Panc1 (cell line): ENCODE measurements around the gene SV2C. TPM values are rescaled to one million over a fixed set of nuclear protein-coding genes. Genes with fewer than 3 reads are reported as not detected.
A peak's percentile ranks its signal among the peaks of the same experiment; 100 is the strongest.
"Not testable (repeated sequence)": the region's sequence is repeated elsewhere in the genome, so short reads cannot be mapped to it uniquely, and the experiment has no call there.

ENCODE experiments used
- ATAC-seq: fragments of 200-7000 bp; cut with Tn5 transposase; 2 replicates; pipeline ENCODE4 v1.9.1; 2020; ENCODE audit warnings: mild to moderate bottlenecking, moderate library complexity
- Bru-seq: library from RNA; stranded (reverse); fragments of 400-500 nt; gene quantifications from one replicate; lab custom pipeline; 2021; lab: Mats Ljungman, UMichigan
- BruChase-seq, 2 experiments: library from RNA; stranded (reverse); fragments of 400-500 nt; gene quantifications; one replicate each; lab custom pipeline; 2021; lab: Mats Ljungman, UMichigan
- BruUV-seq: library from RNA; stranded (reverse); fragments of 400-500 nt; replicated peaks from 2 replicates; lab custom pipeline; 2021; lab: Mats Ljungman, UMichigan
- CTCF ChIA-PET: fragments of 300-600 bp; sonication (Branson Sonifier 250); formaldehyde crosslinking; loops from one replicate; lab custom pipeline; 2022; ENCODE audit warnings: antibody characterized with exemption; lab: Charles Lee
- POLR2A ChIA-PET: fragments of 300-600 bp; sonication (Branson Sonifier 250); formaldehyde crosslinking; loops from one replicate; lab custom pipeline; 2022; ENCODE audit warnings: antibody characterized with exemption; lab: Charles Lee
- DNase-seq: peaks from one replicate; pipeline ENCODE4 v3.0.0-alpha.2; 2010; ENCODE audit warnings: low read depth, low spot score
- H3K27ac ChIP-seq: 2 replicates; pipeline ENCODE4 v1.5.1; 2011; ENCODE audit warnings: mild to moderate bottlenecking, low read length, inconsistent platforms
- H3K27me3 ChIP-seq: fragments of 200-500 bp; sonication (Bioruptor generic); 2 replicates; pipeline ENCODE4 v1.6.0; 2014; ENCODE audit warnings: low read length, inconsistent platforms; ENCODE audit not compliant: control insufficient read depth, insufficient read depth
- H3K36me3 ChIP-seq: fragments of 200-500 bp; sonication (Bioruptor generic); 2 replicates; pipeline ENCODE4 v1.5.1; 2014; ENCODE audit warnings: inconsistent platforms, mild to moderate bottlenecking, low read length, moderate library complexity; ENCODE audit not compliant: control insufficient read depth, insufficient read depth
- H3K4me1 ChIP-seq: 2 replicates; pipeline ENCODE4 v1.5.1; 2011; ENCODE audit warnings: inconsistent platforms, mild to moderate bottlenecking, low read length, moderate library complexity; ENCODE audit not compliant: control insufficient read depth, insufficient read depth
- H3K4me3 ChIP-seq, 2 experiments: 2 replicates each; pipeline ENCODE4 v1.5.1; 2011 to 2012; ENCODE audit warnings: low read depth in 2 of 2, low read length in 2 of 2, mild to moderate bottlenecking in 2 of 2, inconsistent platforms in 1 of 2, moderate library complexity in 1 of 2
- H3K9me3 ChIP-seq: fragments of 200-500 bp; sonication (Bioruptor generic); 2 replicates; pipeline ENCODE4 v1.5.1; 2014; ENCODE audit warnings: low read depth, mild to moderate bottlenecking, inconsistent platforms, low read length, moderate library complexity; ENCODE audit not compliant: control insufficient read depth, insufficient read depth
- SIN3A ChIP-seq: IDR thresholded peaks from 2 replicates; pipeline ENCODE4 v1.6.1; 2012; ENCODE audit warnings: low read depth, mild to moderate bottlenecking, low read length, moderate library complexity, borderline replicate concordance; ENCODE audit not compliant: insufficient read depth
- TCF7L2 ChIP-seq: IDR thresholded peaks from 2 replicates; pipeline ENCODE4 v1.6.1; 2011; ENCODE audit warnings: mild to moderate bottlenecking, low read depth, low read length, inconsistent platforms
- in situ Hi-C: cut with HindIII; loops from 2 replicates; pipeline ENCODE4 v1.10.0; 2016; ENCODE audit warnings: low sequenced_read_pairs, low pct_unique_long_range_greater_than_20kb
- intact Hi-C: fragments of 100-400 bp; cut with micrococcal nuclease; formaldehyde crosslinking; loops from one replicate; pipeline ENCODE4 v1.10.0; 2022; ENCODE audit not compliant: unreplicated experiment
- long read RNA-seq: library from polyadenylated mRNA; unstranded; transcript quantifications from one replicate; pipeline ENCODE4 v2.0.0, GENCODE V29; 2021; ENCODE audit not compliant: unreplicated experiment
- polyA plus RNA-seq: library from polyadenylated mRNA; unstranded; fragments of >200 nt; gene quantifications from one replicate; pipeline ENCODE4 v1.2.1, GENCODE V29; 2012; ENCODE audit warnings: missing spikeins; ENCODE audit not compliant: insufficient read length
- total RNA-seq: library from RNA; stranded (reverse); gene quantifications from one replicate; pipeline ENCODE4 v1.2.1, GENCODE V29; 2021; ENCODE audit not compliant: unreplicated experiment
- TF ChIP-seq, protein P1 (sequence below), 2 experiments: IDR thresholded peaks; 2 replicates each; pipeline ENCODE4 v1.6.1; 2011 to 2012; ENCODE audit warnings: low read depth in 2 of 2, control low read depth in 1 of 2, low read length in 1 of 2, mild to moderate bottlenecking in 1 of 2, moderate library complexity in 1 of 2; ENCODE audit not compliant: insufficient read depth in 1 of 2
- TF ChIP-seq, protein P2 (sequence below): fragments of 450-650 bp; IDR thresholded peaks from 2 replicates; pipeline ENCODE4 v1.5.1; 2017; ENCODE audit warnings: mild to moderate bottlenecking

The SV2C gene, protein sequence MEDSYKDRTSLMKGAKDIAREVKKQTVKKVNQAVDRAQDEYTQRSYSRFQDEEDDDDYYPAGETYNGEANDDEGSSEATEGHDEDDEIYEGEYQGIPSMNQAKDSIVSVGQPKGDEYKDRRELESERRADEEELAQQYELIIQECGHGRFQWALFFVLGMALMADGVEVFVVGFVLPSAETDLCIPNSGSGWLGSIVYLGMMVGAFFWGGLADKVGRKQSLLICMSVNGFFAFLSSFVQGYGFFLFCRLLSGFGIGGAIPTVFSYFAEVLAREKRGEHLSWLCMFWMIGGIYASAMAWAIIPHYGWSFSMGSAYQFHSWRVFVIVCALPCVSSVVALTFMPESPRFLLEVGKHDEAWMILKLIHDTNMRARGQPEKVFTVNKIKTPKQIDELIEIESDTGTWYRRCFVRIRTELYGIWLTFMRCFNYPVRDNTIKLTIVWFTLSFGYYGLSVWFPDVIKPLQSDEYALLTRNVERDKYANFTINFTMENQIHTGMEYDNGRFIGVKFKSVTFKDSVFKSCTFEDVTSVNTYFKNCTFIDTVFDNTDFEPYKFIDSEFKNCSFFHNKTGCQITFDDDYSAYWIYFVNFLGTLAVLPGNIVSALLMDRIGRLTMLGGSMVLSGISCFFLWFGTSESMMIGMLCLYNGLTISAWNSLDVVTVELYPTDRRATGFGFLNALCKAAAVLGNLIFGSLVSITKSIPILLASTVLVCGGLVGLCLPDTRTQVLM
- total RNA-seq (not detected), Bru-seq, nascent RNA (percentile 1 among the genes with signal in this experiment), BruChase-seq, experiment 1, labeled RNA remaining after a 2-hour chase (percentile 2 among the genes with signal in this experiment), BruChase-seq, experiment 2, labeled RNA remaining after a 6-hour chase (percentile 1 among the genes with signal in this experiment)
- polyA plus RNA-seq, result not detected
- long read RNA-seq, result 0 reads

DNA sequence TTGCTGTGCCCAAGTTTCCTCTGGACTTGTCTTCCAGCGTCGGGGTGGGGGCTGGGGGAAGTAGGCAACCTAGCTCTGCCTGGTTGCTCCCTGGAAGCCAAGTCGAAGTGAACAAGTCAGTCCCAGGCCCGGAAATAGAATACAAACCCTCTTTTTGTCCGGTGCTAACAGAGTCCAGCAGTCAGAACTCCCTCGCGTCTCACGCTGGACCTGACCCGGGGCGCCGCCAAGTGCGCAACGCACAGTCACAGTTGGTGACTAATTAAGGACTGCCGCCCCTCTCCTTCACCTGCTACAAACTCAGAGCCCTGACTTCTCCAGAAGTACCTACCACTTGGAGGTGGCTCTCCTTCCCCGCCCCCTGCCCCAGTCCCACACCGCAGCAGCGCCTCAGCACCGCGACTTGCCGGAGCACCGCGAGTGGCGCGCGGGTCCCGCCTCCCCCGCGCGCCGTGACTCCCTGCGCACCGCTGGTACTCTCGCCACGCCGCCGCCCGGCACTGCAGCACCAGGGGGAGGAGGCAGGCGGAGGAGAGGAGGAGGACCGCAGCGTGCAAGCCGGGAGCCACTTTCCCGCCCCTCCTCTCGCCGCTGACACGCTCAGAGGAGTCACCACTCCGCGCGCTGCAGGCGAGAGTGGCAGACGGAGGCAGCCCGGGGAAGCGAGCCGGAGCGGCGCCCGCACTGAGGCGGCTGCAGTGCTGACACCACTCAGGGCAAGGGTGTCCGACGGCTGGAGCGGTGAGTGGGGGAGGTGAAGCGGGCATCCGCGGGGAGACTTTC, at the start of gene SV2C:
TSS of gene SV2C (plus strand) at position 612 of the 783 bp plus-strand sequence. CDS start 48,368 bp downstream, outside the sequence.
- TF ChIP-seq, protein P1, sequence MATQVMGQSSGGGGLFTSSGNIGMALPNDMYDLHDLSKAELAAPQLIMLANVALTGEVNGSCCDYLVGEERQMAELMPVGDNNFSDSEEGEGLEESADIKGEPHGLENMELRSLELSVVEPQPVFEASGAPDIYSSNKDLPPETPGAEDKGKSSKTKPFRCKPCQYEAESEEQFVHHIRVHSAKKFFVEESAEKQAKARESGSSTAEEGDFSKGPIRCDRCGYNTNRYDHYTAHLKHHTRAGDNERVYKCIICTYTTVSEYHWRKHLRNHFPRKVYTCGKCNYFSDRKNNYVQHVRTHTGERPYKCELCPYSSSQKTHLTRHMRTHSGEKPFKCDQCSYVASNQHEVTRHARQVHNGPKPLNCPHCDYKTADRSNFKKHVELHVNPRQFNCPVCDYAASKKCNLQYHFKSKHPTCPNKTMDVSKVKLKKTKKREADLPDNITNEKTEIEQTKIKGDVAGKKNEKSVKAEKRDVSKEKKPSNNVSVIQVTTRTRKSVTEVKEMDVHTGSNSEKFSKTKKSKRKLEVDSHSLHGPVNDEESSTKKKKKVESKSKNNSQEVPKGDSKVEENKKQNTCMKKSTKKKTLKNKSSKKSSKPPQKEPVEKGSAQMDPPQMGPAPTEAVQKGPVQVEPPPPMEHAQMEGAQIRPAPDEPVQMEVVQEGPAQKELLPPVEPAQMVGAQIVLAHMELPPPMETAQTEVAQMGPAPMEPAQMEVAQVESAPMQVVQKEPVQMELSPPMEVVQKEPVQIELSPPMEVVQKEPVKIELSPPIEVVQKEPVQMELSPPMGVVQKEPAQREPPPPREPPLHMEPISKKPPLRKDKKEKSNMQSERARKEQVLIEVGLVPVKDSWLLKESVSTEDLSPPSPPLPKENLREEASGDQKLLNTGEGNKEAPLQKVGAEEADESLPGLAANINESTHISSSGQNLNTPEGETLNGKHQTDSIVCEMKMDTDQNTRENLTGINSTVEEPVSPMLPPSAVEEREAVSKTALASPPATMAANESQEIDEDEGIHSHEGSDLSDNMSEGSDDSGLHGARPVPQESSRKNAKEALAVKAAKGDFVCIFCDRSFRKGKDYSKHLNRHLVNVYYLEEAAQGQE (IDR thresholded peaks at IDR 0.05; ENCODE audit: insufficient read depth in 1 of 2, low read depth in 2 of 2, low read length in 1 of 2), result no peak
- TF ChIP-seq, protein P2, sequence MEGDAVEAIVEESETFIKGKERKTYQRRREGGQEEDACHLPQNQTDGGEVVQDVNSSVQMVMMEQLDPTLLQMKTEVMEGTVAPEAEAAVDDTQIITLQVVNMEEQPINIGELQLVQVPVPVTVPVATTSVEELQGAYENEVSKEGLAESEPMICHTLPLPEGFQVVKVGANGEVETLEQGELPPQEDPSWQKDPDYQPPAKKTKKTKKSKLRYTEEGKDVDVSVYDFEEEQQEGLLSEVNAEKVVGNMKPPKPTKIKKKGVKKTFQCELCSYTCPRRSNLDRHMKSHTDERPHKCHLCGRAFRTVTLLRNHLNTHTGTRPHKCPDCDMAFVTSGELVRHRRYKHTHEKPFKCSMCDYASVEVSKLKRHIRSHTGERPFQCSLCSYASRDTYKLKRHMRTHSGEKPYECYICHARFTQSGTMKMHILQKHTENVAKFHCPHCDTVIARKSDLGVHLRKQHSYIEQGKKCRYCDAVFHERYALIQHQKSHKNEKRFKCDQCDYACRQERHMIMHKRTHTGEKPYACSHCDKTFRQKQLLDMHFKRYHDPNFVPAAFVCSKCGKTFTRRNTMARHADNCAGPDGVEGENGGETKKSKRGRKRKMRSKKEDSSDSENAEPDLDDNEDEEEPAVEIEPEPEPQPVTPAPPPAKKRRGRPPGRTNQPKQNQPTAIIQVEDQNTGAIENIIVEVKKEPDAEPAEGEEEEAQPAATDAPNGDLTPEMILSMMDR, result no peak
- TF ChIP-seq SIN3A, result no peak
- TF ChIP-seq TCF7L2, result no peak
- Histone ChIP-seq H3K4me1 (peaks cover 22% of the 10 kb centered on the region), H3K36me3 (no peaks in the 10 kb centered on the region), H3K27ac (no peak within 1 kb of the TSS), H3K9me3 (no peaks in the 10 kb centered on the region), H3K27me3 (peaks cover 65% of the 10 kb centered on the region), H3K4me3 (peak within 1 kb of the TSS; percentile 19 to 37)
- in situ Hi-C loops, result no loop called here
- DNase-seq, result no peak
- peak; percentile 67 for ATAC-seq
- intact Hi-C loops, result no loop called here
- POLR2A ChIA-PET, result no interaction called here
- no TSS peak for BruUV-seq
- CTCF ChIA-PET, result no interaction called here

DNA sequence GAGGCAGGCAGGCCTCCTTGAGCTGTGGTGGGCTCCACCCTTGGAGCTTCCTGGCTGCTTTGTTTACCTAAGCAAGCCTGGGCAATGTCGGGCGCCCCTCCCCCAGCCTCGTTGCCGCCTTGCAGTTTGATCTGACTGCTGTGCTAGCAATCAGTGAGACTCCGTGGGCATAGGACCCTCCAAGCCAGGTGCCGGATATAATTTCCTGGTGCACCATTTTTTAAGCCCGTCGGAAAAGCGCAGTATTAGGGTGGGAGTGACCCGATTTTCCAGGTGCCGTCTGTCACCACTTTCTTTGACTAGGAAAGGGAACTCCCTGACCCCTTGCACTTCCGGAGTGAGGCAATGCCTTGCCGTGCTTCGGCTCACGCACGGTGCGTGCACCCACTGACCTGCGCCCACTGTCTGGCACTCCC, 45.4 kb upstream of the SV2C start:
- H3K27ac ChIP-seq, in situ Hi-C loops, H3K9me3 ChIP-seq, H3K4me1 ChIP-seq, BruUV-seq, DNase-seq, POLR2A ChIA-PET, intact Hi-C loops, H3K27me3 ChIP-seq, CTCF ChIA-PET, ATAC-seq, H3K4me3 ChIP-seq, H3K36me3 ChIP-seq: not testable (repeated sequence)
